SHP77 (cell line): ENCODE results near the gene TOR1A.
"Not testable (repeated sequence)": the region's sequence is repeated elsewhere in the genome, so short reads cannot be mapped to it uniquely, and the experiment has no call there.

Experiments used
- DNase-seq, 2 experiments: peaks; one replicate each; lab custom pipeline; 2025; lab: John Stamatoyannopoulos, UW

Gene TOR1A

GRCh38 chr9:129822898-129823541 lies 916 bp downstream of the TOR1A start:
- peak in 1 of 2 experiments; percentile 20 for DNase-seq

- no peak for DNase-seq
Observed at GRCh38 chr9:129816501-129817435, 7.2 kb downstream of the TOR1A start.

GRCh38 chr9:129815278-129815677 lies 8.7 kb downstream of the TOR1A start:
- DNase-seq, result no peak

- no peak for DNase-seq
Observed at GRCh38 chr9:129814432-129815223, 9.3 kb downstream of the TOR1A start.

GRCh38 chr9:129813661-129814060 lies 10.3 kb downstream of the TOR1A start:
- no peak for DNase-seq

GRCh38 chr9:129812385-129812784 lies 11.6 kb downstream of the TOR1A start:
- no peak for DNase-seq

GRCh38 chr9:129811967-129812363 lies 12.0 kb downstream of the TOR1A start:
- DNase-seq, result no peak

- no peak for DNase-seq
Observed at GRCh38 chr9:129810788-129811187, 13.1 kb downstream of the TOR1A start.

- DNase-seq, result no peak
Observed at GRCh38 chr9:129810116-129810515, 13.8 kb downstream of the TOR1A start.

- no peak for DNase-seq
Observed at GRCh38 chr9:129809346-129809745, 14.6 kb downstream of the TOR1A start.

GRCh38 chr9:129806061-129806460 lies 17.9 kb downstream of the TOR1A start:
- no peak for DNase-seq

GRCh38 chr9:129803676-129804060 lies 20.3 kb downstream of the TOR1A start:
- no peak for DNase-seq

- DNase-seq, result peak; percentile 81 to 85
Observed at GRCh38 chr9:129802833-129803675, 20.9 kb downstream of the TOR1A start, which contains the start of gene TOR1B. Gene TOR1B, plus strand, starts transcription at chr9:129803184. Its CDS starts 29 bp downstream, at chr9:129803213.

- DNase-seq, result no peak
Observed at GRCh38 chr9:129801504-129801903, 22.4 kb downstream of the TOR1A start.

- no peak for DNase-seq
Observed at GRCh38 chr9:129798973-129799372, 25.0 kb downstream of the TOR1A start.

GRCh38 chr9:129796029-129796428 lies 27.9 kb downstream of the TOR1A start:
- DNase-seq, result not testable (repeated sequence)

- no peak for DNase-seq
Observed at GRCh38 chr9:129794549-129794948, 29.4 kb downstream of the TOR1A start.

- no peak for DNase-seq
Observed at GRCh38 chr9:129786481-129786880, 37.5 kb downstream of the TOR1A start.

- no peak for DNase-seq
Observed at GRCh38 chr9:129785866-129786265, 38.1 kb downstream of the TOR1A start.

GRCh38 chr9:129784970-129785369 lies 39.0 kb downstream of the TOR1A start:
- DNase-seq, result not testable (repeated sequence)
